Ureter (tissue), 1 donor: Measurements from ENCODE around the gene ITIH6. TPM values are rescaled to one million over a fixed set of nuclear protein-coding genes. Genes with fewer than 3 reads are reported as not detected.
"Not testable (repeated sequence)": the region's sequence is repeated elsewhere in the genome, so short reads cannot be mapped to it uniquely, and the experiment has no call there.

Source experiments
- DNase-seq: peaks from one replicate; pipeline ENCODE4 v3.0.0-alpha.2; 2020; ENCODE audit warnings: low spot score
- total RNA-seq: library from RNA; stranded (reverse); gene quantifications from one replicate; pipeline ENCODE4 v1.2.4, GENCODE V29; 2023
- donor health status: DM: yes; HTN: yes; CAD: no.

The ITIH6 gene
- total RNA-seq, 1 donor from 2014 or later = not detected

DNA sequence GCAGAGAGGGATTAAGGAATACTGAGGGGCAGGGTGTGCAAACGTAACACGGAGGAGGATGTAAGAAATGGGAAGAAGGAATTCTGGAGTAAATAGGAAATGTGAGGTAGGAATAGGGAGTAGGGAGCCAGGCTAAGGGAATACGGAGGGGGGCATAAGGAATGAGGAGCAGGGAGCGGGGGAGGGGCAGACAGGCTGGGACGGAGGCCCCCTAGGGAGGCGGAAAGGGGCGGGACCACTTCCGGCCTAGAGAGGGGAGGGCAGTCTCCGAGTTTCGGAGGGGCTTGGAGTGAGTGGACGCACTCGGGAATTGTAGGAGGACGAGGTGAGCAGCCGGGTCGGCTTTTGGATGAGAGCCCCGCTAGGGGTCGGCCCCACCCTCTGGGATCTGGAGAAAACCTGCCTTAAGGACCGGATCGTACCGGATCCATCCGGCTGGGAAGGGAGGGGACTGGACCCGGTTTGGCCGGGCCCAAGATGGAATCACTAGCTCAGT lies 10.1 kb upstream of the ITIH6 start:
- peak; percentile 75 for DNase-seq

DNA sequence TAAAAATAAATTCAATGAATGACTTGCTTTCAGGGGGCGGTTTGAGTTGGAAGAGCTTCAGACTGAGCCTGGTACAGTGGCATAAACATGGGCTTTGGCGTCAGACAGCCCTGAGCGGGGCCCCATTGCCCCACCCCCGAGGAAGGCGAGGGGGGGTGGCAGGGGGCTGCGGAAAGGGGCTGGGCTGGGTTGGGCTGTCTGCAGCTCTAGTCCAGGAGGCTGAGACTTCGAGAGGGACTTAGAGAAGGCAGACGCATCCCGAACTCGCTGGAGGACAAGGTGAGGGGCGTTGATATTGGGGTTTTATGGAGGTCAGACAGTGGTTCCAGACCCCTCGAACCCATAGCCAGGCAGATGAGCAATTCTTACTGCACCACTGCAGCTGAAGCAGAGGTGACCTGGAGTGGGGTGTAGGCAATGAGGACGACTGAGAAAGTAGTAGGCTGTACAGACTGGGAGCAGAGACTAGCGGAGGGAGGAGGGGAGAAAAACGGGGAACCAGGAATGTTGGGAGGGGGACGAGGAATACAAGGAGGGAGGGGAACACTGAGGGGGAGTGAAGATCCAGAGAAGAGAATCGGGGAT lies 9.6 kb upstream of the ITIH6 start, which contains the start of gene MAGED2:
Gene MAGED2 (plus strand): TSS at position 222 of the 585 bp plus-strand sequence. CDS start 1,587 bp downstream, outside the sequence.
- DNase-seq = peak; percentile 51

DNA sequence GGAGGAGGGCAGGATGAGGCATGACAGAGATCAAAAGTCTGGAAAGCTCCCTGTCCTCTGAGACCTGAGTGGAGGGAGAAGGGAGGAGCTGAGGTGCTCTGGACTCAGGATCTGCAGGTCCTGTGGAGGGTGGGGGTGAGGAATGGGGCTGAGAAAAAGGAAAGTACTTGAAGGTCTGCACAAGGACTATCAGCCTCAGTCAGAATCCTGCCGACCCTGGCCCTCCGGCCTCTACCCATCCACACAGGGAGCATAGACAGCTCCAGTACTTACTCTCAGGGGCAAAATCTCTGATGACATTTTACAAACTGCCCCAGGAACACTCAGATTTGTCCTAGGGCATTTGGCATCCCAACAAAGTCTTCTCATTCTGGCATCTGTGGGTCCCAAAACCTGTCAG lies 991 bp upstream of the ITIH6 start:
- no peak for DNase-seq

DNA sequence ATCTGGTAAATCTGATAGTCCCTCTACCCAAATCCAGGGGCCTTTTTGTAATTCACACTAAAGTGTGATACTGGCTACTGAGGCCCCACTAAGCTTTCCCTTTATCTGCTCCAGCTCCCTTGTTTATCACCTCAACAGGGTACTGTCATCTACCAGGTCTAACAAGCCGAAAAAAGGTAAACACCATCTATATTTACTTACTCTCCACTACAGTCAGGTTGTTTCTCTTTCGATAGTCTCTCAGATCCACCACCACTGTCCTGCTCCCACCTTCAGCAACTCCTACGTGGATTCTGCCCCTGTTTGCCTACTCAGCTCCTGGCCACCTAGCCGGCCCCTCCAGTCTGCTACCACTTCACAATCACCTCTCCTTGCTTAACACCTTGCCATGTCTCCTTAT lies 3.3 kb downstream of the ITIH6 start:
- no peak for DNase-seq

DNA sequence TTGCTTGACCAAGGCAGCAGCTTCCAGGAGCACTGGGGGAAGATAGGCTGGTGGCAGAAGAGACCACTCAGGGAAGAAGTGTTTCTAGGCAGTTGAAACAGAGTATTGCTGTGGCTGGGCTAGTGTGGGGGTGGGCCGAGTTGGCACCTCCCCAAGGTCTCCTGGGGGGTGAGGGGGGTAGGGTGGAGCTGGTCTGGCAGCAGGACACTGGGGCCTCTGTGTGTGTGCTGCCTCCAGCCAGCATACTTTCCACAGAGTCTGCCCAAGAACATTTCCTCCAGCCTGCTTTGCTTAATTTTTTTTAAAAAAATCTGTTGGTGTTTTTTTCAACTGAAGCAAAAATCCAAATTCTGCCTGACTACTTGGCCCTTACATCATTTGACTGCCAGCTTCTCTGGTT lies 4.0 kb downstream of the ITIH6 start:
- no peak for DNase-seq

DNA sequence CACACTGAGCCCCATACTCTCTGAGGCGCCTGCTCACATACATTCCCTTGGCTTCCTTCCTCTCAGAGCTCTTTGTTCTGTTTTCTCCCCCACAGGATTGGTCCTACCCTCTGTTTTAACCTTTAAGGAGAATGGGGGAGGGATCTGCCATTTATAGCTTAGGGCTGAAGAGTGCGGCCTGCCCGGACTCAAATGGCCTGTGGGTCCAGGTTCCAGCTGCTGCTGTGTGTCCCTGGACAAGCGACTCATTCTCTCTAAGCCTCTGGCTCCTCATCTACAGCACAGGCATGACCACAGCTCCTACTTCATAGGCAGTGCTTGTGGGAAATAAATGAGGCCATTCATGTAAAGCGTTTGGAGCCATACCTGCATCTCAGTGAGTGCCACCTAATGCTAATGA lies 8.7 kb downstream of the ITIH6 start:
- not testable (repeated sequence) for DNase-seq

DNA sequence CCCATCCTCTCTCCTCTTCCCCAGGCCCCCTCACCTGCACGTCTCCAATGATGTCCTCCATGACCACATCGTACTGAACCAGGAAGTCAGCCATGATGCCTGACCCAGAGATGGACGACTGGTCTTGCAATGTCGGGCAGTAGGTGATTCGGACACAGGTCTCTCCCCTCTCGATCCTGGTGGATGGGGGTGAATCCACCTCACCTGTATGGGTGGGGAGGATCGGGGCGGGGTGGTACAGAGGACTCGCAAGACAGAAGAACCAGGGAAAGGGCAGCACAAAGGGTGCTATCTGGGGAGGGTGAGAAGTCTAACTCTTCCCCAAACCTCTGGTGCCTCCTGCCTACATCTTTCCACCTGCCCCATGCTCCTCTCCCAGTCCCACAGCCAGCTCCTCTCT lies 9.6 kb downstream of the ITIH6 start:
- DNase-seq = no peak

DNA sequence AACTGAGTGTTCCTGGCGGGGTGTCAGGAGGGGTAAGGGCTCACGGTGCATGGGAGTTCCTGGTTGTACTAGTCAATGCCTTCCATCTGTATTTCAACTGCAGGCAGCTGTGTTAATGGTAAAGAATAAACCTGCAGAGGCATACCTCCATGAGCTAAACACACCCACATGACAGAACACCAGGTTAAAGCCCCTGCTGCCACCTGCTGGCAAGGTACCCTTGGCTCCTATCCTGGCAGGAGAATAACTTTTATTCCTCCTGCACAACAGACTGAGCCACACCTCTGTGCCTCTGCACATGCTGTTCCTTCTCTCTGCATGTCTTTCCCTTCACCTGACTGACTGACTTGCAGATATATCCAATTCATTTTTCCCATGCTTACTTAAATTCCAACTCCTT lies 11.1 kb downstream of the ITIH6 start:
- no peak for DNase-seq

DNA sequence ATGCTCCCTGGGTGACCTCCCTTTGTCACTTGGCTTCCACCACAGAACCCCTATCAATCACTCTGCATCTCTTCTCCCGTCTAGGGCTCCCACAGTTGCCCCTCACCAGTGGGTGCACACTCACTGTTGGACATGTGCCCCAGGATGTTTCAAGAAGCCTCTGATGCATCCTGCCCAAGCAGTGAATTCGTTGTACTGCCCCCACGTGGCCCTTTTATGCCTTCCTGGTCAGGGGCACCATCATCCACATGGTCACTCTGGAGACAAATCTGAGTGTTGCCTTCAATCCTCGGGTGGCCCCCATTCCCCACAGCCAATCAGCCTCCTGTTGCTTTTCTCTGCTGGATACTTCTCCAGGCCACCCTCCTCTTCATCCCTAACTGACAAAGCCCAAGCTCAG lies 12.2 kb downstream of the ITIH6 start:
- DNase-seq = no peak

DNA sequence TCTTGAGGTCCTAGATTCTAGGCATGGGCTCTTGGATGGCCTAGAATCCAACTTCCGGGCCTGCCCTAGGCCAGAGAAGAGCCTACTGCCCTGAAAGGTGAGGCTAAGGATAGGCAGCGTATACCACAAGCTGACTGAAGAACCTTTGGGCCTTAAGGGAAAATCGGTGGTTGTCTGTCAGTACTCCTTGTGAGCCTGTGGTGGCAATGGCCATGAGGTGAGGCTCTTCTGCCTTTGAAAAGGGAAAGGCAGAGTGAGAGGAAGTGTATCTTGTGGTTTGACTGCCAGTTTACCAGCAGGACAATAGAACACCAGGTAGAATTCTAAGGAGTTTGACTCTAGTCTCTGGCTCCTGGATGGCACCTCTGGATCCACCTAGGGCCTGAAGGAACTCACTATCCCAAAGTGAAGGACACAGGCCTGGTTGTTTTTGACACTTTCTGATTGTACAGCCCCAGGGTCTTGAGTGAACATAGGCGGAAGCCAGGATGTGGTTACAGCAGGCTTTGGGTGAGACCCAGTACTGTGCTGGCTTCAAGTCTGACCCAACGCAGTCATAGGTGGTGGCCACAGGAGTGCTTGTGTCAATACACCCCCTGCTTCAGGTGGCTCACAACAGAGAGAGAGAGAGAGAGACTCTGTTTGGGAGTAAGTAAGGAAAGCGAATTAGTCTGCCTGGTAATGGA lies 20.9 kb downstream of the ITIH6 start:
- no peak for DNase-seq

DNA sequence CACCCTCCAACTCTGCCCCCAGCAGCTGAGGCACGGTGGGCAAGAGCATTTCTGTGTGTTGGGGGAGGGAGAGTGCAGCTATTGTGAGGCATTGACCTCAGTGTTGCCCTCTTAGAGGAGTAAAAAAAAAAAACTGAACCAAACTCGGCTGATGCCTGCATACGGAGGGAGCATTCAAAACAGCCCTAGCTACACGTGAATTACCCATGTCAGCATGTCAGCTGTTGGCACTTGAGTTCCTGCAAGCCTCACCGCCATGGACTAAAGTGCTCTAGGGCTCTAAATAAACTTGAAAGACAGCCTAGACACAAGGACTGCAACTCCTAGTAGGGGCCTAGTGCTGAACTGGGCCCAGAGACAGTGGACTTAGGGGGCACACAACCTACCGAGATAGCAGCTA lies 22.0 kb downstream of the ITIH6 start:
- DNase-seq = no peak

DNA sequence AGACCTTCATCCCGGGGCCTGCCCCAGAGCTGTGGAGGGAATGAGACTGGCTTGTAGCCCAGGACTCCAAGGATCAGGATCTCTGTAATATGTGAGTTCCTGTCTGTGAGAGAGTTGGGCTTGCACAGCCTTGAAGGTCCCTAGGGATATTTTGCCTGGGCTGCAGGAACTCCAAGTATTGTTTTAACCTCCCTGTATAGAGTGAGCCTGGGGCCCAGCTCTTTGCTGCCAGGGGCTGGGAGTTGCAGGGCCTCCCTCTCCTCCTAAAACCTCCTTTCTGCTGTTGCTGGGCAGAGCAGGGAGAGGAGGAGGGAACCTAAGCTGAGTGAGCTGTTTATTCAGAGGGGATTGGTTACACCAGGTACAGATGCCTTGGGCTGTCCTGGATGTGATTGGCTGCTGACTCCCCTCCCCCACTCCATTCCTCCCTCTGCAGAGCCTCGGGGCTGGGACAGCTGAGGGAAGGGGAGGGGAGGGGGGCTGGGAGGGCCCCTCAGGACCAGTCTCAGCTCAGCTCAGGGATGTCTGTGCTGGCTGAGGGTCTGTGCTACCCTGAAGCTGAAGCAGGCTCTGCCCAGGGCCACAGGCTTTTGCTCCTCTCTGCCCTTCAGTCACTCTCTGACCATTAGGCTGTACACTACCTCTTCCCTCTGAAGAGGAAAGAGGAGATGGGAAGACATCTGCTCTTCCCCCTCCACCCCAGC lies 23.5 kb downstream of the ITIH6 start:
- DNase-seq = not testable (repeated sequence)

DNA sequence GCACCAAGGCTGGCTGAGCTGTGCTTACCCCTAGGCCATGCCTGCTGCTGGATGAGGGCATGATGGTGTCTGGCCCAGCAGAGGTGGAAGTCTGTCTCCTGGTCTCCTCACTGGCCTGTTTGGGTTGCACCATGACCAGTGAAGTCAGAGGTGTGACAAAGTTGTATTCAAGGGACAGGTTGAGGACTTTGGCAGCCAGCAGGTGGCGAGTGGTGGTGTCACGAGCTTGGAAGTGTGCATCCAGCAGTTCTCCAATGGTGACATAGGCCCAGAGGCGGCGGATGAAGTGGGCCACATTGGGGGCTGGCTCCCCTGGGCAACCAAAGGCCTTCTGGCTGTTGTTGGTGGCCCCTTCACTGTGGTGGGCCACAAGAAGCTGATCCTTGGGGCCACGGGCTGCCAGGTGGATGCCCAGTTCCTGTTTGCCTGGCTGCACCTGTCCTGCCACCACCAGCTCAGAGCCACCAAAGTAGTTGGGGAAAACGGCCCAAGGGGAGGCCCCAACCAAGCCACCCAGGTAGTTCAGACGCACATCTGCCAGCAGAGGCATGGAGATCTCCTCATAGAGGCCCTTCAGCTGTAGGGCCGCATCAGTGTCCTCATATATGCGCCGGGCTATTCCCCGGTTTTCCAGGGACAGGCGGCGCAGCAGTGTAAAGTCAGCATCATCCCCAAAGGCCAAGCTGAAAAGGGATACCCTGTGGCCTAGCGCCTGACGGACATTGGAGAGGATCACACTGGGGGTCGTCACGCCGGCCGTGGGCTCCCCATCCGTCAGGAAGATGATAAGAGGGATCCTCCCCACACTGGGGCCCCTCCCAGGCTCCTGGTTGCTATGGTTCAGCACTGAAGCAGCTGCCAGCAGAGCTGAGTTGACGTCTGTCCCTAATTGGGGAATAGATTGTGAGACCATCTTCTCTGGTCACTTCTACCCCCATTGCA lies 39.7 kb downstream of the ITIH6 start:
- no peak for DNase-seq

DNA sequence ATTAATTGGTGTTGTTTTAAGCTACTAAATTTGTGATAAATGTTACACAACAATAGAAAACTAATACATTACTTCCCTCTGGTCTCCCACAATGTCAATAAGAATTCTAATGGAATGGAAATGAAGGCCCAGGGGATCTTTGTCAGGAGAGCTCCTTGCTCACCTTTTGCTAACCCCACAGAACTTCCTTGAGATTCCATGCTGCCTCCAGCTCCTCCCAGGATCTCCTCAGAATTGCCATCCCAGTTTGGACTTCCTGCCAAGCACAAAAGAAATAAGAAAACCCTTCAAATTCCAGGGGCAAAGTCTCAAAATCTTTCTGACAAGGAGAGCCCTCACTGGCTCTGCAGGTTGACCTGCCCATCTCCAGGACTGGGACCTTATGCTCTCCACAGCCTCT lies 43.2 kb downstream of the ITIH6 start:
- no peak for DNase-seq

DNA sequence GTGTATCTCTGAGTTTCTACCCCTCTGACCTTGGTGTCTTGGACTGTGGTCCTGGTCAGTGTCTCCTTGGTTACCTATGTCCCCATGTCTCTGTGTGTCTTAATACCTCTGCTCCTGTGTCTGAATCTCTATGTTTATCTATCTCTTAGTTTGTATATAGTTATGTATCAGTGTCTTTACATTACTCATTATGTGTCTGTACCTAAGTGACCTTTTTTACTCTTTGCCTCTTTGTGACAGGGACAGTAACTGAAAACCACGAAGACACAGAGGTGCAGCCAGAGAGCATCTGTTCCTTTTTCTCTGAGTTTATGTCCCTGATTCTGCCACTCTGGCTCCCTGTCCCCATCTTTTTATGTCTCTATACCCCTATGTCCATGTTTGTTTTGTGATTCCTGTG lies 49.4 kb downstream of the ITIH6 start:
- no peak for DNase-seq

DNA sequence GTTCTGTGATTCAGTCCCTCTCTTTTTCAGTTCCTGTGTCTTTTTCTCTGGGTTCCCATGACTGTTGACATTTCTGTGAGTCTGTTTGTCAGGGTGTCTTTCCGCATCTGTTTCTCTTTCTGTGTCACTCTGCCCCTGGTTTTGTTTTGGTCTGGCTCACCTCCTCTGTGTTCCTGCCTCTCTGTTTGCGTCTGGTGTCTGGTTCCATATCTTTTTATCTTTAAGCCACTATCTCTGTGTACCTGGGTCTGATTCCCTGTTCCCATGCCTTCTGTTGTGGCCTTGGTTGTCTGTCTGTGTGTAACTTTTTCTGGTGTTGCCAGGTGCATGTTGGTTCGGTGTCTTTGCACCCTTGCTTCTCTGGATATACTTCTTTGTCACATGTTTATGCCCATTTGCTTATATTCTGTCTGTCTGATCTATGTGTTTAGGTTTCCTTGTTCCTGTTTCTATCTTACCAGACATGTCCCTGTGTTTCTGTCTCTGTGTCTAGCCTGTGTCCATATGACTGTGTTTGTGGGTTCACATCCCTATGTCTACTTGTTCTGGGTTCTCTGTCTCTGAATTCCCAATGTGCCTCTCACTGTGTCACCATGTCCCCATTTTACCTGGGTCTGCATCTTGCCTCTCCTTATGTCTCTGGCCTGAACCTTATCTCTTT lies 50.2 kb downstream of the ITIH6 start:
- DNase-seq = no peak

DNA sequence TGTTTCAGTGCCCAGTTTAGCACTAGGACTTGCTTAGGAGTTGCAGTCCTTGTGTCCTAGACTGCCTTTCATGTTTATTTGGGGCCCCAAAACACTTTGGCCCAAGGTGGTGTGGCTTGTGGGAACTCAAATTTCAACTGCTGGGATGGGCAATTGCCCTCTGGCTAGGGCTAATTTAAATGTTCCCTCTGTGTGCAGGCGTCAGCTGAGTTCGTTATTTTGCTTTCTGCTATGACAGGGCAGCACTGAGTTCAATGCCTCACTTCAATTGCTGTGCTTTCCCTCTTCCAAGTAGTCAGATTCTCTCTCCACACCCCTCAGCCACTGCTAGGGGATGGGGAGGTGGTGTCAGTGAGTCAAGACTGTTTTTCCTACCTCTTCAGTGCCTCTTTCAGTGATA lies 51.1 kb downstream of the ITIH6 start:
- DNase-seq = no peak

DNA sequence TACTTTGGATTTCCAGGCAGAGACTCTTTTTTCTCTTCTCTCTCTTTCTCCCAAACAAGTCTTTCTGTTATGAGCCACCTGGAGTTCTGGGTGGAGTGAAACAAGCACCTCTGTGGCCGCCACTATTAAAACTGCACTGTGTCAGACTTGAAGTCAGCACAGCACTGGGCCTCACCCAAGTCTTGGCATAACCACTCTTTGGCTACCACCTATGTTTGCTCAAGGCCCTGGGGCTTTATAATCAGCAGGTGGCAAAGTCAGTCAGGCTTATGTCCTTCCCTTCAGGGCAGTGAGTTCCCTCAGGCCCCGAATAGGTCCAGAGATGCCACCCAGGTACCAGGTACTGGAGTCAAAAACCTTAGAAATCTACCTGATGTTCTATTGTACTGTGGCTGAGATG lies 52.4 kb downstream of the ITIH6 start:
- DNase-seq = no peak

DNA sequence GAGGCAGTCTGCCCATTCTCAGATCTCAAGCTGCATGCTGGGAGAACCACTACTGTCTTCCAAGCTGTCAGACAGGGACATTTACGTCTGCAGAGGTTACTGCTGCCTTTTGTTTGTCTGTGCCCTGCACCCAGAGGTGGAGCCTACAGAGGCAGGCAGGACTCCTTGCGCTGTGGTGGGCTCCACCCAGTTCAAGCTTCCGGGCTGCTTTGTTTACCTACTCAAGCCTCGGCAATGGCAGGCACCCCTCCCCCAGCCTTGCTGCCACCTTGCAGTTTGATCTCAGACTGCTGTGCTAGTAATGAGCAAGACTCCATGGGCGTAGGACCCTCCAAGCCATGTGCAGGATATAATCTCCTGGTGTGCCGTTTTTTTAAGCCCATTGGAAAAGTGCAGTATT lies 59.5 kb downstream of the ITIH6 start:
- DNase-seq = not testable (repeated sequence)

DNA sequence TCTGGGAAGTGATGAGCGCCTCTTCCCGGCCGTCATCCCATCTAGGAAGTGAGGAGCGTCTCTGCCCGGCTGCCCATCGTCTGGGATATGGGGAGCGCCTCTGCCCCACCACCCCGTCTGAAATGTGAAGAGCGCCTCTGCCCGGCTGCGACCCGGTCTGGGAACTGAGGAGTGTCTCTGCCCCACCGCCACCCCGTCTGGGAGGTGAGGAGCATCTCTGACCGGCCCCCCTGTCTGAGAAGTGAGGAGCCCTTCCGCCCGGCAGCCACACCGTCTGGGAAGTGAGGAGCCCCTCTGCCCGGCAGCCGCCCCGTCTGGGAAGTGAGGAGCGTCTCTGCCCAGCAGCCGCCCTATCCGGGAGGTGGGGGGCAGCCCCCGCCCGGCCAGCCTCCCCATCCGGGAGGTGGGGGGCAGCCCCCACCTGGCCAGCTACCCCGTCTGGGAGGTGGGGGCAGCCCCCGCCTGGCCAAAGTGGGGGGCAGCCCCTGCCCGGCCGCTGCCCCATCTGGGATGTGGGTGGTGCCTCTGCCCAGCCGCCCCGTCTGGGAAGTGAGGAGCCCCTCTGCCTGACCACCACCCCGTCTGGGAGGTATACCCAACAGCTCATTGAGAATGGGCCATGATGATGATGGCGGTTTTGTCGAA lies 61.6 kb downstream of the ITIH6 start:
- DNase-seq = not testable (repeated sequence)

DNA sequence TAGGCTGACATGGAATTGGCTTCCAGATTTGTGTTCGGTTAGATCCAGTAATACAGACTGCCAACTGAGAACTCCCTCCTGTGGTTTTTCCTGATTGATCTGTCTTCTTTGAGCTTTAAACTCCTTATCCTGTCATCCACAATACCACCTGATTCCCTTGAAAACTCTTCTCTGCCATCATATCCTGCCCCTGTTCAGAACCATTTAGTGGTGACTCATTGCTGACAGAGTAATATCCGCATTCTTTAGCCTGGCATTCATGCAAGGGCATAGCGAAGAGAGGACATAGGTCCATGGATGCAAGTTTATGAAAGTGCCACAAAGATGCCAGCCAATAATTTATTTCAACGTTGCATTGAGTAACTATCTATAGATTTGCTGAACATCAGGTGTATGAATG lies 76.6 kb downstream of the ITIH6 start:
- DNase-seq = no peak
